ENCODE measurements around the gene IL1RL1. TPM values are rescaled to one million over a fixed set of nuclear protein-coding genes. Genes with fewer than 3 reads are reported as not detected.

The IL1RL1 gene
- 0.02 TPM in 1 of 2 replicates, not detected in the other for total RNA-seq (2014; rRNA removed; shearing (Covaris generic))

DNA sequence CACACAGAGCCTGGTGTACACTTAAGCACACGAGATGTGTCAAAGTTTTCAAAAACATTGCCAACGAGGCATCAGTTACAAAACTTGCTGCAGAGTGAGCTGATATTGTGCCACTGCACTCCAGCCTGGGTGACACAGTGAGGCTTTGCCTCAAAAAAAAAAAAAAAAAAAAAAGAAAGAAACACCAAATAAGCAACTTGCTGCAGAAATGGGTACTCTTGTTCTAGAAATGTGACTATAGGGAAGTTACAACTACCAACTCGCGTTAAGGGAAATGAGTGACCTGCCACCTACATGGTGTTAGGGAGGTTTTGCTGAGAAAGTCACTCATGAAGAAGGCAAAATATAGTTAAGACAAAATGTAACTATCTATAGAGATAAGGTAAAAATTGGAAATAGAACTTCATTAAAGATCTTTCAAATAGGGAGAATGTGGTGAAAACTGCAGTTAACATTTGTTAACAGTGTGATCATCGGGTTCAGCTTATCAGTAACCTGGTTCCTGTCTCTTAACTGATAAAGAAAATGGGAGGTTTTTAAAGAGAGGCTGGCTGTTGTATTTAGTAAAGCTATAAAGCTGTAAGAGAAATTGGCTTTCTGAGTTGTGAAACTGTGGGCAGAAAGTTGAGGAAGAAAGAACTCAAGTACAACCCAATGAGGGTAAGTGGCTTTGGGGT, at the start of gene IL1RL1:
TSS of gene IL1RL1 (plus strand) at position 600 of the 677 bp plus-strand sequence. CDS start 26,702 bp downstream, outside the sequence.
- DNase-seq (ENCODE audit: low spot score) = no peak

DNA sequence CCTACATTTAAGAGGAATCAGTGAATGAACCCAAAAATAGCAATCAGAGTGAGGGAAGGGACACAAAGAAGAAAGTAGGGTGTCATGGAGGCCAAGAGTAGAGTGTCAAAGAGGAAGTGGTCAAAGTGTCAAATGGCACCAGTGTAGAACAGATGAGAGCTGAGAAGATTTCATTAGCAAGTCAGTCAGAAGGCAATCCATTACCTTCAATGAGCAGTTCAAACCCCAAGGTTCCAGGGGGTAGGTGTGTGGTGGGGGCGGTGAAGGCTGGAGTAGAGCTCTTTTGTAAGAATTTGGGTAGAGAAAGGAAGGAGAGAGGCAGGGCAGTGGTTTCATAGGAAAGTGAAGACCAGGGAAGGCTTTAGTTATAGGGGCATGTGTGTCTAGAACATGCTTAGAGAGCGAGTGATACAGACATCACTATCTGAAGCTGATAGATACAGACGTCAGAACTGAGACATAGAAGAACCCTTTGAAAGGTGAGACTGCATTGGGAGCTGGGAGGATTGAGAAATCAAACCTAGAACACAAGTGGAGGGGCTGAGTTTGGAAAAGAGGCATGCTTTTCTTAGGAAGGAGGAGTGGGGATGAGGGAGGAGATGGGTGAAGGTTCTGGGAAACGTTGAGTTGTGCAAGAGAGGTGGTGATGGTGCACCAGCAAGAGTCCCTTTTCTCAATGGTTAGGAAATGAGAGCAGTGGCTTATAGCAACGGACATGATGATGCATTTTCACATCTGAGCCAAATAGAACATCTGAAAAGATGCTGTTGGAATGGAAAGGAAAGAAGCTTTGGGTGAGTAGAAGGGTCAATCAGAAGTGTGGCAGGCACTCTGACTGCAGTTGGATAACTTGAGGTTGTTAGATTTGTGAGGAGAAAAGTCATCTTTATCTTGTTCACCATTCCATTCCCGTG, 48.9 kb upstream of the IL1RL1 start:
- no peak for DNase-seq (ENCODE audit: low spot score)

DNA sequence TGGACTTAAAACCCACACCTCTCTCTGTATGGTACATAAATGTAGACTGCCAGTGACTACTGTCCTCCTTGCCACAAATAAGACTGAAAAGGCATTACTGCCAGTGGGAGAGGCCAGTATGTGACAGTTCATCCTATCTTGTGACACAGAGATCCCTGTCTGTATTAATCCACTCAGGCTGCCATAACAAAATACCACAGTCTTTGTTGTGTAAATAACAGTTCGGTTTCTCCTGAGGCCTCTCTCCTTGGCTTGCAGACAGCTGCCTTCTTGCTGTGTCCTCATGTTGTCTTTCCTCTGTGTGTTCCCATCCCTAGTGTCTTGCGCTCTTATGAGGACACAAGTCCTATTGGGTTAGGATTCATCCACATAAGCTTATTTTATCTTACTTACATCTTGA, 46.4 kb upstream of the IL1RL1 start:
- DNase-seq (ENCODE audit: low spot score) = no peak

DNA sequence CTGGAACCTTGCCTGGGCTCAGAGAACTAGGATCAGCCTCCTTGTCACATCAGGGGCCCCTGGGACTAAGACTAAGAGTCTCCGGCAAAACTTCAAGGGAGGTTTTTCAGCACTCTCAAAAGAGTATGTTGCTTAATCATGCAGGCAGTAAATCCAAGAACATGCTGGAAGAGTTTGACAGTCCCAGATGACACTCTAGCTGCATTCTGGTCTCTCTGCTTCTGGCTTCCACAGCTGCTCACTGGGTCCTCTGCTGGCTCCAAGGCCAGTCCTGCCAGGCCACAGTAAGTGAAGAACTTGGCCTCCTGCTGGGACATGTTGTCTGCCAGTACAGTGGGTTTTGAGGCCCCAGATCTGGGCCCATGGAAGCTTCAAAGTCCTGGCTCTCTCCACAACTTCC, 45.2 kb upstream of the IL1RL1 start:
- DNase-seq (ENCODE audit: low spot score) = no peak

DNA sequence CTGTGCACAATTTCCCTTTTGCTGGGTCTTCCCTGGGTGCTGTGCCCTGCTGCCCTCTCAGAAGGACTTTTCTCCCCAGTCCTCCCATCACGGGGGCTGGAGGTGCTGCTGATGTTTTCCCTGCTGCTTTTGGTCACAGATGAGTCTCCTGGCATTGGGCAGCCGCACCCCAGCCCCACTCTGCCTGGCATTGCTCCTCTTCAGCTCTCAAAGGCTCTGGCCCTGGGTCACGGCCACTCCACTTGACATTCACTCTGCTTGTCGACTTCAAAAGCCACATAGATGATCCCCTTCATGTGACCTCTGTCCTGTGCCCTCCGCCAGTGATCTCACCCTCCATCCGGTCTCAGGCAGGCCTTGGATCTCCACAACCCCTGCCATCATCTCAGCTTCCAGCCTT, 43.6 kb upstream of the IL1RL1 start:
- DNase-seq (ENCODE audit: low spot score) = no peak

DNA sequence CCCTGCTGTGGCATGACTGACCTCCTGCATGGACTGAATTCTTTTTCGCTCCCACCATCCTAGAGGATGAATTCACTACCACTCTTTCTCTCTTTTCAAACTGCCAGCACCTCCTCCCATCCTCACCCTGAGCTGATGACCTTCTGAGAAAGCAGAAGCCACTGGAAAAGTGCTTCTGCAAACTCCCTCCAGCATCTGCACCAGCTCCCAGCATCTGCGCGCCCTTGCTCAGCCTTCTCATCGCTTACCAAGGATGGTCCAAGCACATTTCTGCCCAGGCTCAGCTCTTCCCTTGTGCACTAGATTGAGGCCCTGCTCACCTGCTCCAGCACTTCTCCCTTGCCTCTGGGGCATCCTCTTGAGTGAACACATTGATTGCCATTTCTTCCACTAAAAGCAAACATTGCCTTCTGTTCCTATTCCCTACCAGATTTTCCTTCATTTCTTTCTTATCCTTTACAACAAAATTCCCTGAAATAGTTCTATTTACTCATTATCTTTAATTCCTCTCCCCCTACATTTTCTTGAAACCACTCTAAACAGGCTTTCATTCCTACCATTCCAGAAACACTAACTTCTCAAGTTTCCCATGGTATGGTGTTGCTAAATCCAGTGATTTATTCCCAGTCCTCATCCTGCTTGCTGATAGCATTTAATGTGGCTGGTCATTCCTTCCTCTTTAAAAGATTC, 42.7 kb upstream of the IL1RL1 start:
- DNase-seq (ENCODE audit: low spot score) = no peak

DNA sequence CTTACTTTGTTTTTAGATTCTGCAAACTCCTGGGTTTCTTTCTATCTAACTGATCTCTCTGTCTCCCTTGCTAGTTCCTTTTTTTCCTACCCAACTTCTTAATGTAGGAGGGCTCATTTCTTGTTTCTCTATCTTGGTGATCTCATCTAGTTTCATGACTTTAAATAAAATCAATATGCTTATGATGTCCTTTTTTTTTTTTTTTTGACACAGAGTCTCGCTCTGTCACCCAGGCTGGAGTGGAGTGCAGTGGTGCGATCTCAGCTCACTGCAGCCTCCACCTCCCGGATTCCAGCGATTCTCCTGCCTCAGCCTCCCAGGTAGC, 42.2 kb upstream of the IL1RL1 start:
- DNase-seq (ENCODE audit: low spot score) = no peak

DNA sequence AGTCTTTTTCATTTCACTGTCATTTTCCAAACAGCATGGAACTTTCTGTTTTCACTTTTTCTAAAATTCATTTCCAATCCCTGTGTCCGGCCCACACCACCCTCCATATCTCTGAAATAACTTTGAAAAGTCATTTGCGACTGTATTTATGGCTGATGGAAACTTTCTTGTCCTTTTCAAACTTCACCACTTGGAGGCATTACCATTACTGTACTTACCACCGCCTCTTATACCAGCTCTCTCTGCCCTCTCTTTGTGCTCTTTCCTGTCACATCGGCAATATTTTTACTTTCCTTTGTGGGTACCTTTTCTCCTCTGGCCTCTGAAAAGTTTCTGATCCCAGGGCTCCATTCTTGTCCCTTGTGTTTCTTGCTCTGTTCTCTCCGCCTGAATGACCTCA, 39.5 kb upstream of the IL1RL1 start:
- DNase-seq (ENCODE audit: low spot score) = no peak

DNA sequence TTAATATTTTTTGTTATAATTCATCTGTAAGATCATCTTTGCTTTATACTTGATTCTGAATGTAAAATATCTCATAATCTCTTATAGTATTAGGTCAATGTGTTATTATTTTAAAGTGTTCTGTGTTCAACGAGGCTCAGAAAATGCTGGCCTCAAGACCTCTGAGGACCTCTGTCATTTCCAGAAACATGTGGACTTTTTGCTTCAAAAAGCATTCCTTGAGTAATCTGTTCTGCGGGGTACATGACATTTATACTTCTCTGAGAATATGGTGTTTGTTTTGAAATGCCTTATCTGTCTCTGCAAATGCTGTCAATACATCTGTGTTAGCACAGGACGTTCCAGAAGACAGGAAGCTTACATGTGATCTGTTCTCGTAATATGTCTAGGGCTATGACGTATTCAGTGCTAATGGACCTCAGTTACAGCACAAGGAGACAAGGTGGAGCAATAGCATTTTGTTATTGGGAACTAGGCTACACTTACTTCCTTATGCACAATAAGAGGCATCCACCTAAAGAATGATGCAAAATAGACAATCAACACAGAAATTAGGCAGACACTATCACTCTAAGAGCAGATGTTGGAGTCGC, 37.6 kb upstream of the IL1RL1 start:
- no peak for DNase-seq (ENCODE audit: low spot score)

DNA sequence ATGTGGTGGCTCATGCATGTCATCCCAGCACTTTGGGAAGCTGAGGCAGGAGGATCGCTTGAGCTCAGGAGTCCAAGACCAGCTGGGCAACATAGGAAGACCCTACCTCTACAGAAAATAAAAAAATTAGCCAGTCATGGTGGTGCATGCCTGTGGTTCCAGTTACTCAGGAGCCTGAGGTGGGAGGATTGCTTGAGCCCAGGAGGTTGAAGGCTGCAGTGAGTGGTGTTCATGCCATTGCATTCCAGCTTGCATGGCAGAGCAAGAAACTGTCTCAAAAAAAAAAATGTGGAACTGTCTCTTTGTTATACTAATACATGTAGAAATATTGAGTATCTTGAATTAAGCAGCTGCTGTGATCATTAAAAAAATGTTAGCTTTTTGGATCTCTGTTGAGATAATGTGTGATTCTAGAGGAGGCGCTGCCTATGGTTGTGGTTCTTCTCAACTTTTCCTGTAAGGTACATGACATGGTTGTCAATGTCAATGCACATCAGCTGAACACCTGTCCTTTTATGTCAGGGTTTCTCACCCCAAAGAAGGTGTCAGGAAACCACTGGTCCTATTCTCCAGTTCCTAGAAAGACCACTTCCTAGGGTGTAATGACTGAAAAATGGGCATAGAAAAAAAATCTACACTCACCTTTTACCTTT, 34.7 kb upstream of the IL1RL1 start:
- no peak for DNase-seq (ENCODE audit: low spot score)

DNA sequence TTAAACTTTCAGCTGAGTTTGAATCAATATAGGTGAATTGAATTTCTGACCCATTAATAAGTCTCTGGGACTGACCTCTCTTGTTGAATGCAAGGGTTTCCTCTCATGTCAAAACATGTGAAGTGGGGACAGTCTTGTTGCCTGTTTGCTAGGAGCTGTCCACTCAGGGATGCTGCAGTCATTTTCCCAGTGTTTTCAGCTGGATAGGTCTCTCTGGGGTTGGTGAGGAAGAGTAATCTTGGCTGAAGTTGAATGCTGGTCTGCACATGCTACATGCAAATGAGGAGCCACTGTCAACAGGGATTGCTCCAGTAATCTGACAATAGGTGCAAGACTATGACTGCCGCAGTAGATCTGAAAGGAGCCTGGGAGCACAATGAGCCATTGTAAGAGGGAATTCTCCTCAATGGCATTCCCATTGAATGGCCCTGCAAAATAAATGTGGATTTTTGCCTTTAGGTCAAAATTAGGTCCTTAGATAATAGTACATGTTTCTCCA, 34.1 kb upstream of the IL1RL1 start:
- no peak for DNase-seq (ENCODE audit: low spot score)

DNA sequence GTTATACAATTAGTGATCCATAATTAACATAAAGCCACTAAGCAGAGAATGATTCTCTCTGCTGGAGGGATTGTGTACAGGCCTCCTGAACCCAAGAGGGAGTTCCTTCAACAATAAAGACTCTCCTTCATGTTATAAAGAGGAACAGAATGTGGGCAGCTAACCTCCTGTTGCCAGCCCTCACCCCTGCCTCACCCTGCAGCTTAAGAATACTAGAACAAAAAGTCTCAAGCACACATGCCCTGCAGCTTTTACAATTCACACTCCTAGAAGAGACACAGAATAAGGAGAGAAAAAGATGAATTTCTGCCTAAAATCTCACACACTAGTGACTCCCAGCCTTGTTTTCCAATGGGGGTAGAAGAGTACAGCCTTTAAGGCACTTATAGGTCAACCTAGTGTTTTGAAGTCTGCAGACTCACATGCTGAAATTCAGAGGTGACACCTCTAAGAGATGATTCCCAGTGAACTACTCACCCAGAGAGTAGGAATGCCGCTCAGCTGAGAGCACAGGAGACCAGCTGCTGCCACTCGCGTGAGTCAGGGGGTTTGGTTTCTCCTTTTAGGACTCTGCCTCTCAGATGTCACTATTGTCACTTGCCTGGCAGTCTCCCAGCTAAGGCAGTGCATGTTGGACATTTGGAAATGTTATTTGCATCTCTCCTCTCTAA, 32.5 kb upstream of the IL1RL1 start:
- no peak for DNase-seq (ENCODE audit: low spot score)

DNA sequence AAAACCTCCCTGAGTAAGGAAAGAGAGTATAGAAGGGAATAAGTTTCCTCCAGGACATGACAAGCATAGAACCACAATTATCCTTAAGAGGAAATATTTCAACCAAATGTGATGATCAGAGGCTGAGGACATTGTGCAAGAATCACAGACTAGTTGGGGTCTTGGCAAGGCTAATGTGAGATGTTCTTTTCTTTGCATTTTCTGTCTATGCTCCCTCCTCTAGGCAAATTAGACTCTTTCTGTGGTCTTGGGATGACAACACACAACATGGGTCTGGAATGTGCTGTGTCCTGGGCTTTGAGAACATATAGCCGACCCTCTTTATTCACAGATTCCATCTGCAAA, 32.0 kb upstream of the IL1RL1 start:
- no peak for DNase-seq (ENCODE audit: low spot score)

DNA sequence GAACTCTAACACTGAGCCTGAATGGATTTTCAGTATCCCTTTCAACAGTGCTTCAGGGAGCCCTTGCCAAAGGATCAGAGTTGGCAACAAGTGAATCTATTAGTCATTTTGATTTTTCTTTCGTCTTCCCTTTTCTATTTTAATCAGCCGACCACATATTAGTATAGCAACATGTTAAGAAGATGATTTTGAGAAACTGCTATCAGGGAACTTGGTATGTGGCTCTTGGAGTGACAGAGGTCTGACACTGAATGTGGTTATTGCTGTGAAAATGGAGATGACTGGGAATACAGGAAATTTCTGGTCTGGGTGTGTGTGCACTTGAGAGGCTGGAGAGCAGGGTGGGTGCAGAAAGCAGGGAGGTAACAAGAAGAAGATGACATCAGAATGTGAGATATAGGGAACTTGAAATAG, 28.7 kb upstream of the IL1RL1 start:
- DNase-seq (ENCODE audit: low spot score) = no peak

DNA sequence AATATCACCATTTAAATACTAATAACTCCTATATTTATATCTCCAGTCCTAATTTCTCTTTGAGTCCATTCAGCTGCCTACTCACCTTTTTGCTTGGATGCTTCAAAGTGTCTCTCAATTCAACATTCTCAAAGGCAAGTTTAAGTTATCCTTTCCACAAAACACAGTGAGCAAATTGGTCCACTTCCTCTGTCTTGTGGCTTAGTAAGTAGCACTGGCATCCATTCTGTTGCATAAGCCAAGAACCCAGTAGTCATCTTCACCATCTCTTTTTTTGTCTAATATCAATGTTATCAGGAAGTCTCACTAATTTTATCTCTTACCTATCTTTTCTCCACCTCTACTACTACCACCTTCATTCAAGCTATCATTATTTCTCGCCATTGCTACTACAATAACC, 27.4 kb upstream of the IL1RL1 start:
- no peak for DNase-seq (ENCODE audit: low spot score)

DNA sequence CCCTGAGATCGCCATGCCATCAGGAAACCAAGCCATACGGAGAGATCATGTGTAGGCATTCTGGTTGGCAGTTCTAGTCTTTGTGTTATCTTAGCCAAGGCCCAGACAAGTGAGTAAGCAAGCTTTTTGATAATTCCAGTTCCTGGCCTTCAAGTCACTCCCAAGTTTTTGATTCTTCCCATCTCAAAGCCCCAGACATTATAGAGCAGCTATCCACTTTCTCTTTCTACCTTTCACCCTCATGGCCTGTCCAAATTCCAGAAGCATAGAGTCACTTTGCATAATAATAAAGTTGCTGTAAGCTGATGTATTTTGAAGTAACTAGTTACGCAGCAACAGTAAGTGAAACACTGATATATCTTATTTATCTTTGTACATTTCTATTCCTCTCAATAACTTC, 26.8 kb upstream of the IL1RL1 start:
- DNase-seq (ENCODE audit: low spot score) = no peak

DNA sequence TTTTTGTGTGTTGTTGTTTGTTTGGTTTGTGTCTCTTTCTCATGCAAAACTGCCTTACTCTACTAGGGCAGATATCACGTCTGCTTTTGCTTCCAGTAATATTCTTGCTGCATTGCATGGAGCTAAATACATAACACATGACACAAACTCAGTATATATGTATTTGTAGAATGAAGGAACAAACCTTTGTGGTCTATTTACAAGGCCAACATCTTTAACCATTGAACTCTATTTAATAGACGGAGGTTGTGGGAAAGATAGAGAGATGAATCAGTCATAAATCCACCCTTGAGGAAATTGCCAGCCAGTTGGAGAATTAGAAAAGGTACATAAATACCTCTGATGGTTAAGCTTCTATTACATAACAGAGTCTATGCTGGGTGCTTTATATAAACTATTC, 26.0 kb upstream of the IL1RL1 start:
- no peak for DNase-seq (ENCODE audit: low spot score)

DNA sequence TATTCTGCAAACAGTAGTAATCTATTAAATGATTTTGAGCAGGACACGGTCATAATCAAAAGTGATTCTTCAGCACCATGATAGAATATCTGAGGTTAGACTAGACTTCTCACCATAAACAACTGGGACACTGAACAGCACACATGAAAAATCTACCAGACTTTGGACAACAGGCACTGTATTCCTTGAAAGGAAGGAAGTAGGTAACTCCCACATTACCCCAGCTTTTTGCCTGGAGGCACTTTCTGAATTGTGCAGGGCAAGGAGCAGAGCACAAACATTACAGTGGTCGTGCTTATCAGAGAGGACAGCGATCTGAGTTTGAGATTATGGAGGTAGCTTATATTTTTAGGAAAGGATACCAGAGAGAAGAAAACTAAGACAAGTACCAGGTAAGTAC, 25.3 kb upstream of the IL1RL1 start:
- DNase-seq (ENCODE audit: low spot score) = no peak

DNA sequence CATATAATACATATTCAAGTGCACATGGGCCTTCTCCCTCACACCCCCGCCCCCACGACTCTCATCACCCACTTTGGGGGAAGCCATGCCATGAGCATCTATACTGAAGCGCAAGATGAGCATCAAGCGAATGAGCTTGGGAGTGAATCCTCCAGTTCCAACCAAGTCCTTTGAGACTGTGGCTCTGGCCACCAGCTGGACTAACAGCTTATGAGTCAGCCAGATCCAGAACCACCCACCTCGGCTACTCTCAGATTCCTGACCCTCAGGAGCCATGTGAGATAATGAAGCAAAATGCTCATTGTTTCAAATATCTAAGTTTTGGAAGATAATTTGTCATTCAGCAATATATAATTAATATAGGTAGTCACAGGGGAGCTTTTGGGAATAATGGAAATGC, 22.2 kb upstream of the IL1RL1 start:
- DNase-seq (ENCODE audit: low spot score) = no peak

DNA sequence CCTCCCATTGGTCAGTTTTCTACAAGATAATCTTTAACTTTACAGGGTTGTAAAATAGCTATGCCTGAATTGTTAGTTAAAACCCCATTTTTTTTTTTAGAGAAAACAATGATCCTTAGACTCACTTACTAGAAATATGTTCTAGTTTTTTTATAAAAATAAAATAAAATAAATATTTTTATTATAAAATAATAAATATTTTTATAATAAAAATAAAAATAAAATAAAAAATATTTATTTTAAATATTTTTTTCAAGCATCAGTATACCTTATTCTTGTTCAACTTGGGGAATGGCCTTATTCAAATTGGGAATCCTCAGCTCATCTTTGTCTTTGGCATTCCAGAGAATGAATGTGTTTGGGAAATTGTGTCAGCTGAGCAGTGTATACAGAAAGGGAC, 20.8 kb upstream of the IL1RL1 start:
- no peak for DNase-seq (ENCODE audit: low spot score)

Measured in A172 (cell line).